Left hindlimb (tissue), 1 donor: ENCODE results near the gene RBMY1D.
"Not testable (repeated sequence)": the region's sequence is repeated elsewhere in the genome, so short reads cannot be mapped to it uniquely, and the experiment has no call there.

ENCODE experiments used
- DNase-seq: peaks from one replicate; pipeline ENCODE4 v3.0.0-alpha.2; 2018

RBMY1D gene

GRCh38 chrY:21894426-21894825 is at the start of gene RBMY1D:
TSS of gene RBMY1D (minus strand) at chrY:21894526. CDS start at chrY:21892513, 2,013 bp downstream.
- DNase-seq = not testable (repeated sequence)

GRCh38 chrY:21917932-21918331 is 23.6 kb upstream of the RBMY1D start, which contains the start of gene RBMY1E:
TSS of gene RBMY1E (minus strand) at chrY:21918032. CDS start at chrY:21916054, 1,978 bp downstream.
- DNase-seq = not testable (repeated sequence)

GRCh38 chrY:21869407-21870076 is 24.8 kb downstream of the RBMY1D start:
- not testable (repeated sequence) for DNase-seq

GRCh38 chrY:21845481-21845880 is 48.8 kb downstream of the RBMY1D start:
- DNase-seq = no peak

- DNase-seq = no peak
Measured at GRCh38 chrY:21842090-21842489, 52.2 kb downstream of the RBMY1D start.

- no peak for DNase-seq
Measured at GRCh38 chrY:21839489-21839888, 54.8 kb downstream of the RBMY1D start.

- DNase-seq = no peak
Measured at GRCh38 chrY:21836343-21836742, 58.0 kb downstream of the RBMY1D start.

GRCh38 chrY:21835052-21835451 is 59.3 kb downstream of the RBMY1D start:
- no peak for DNase-seq
